Renal cortex interstitium (tissue), 11 donors: ENCODE data around the gene GSTA2. TPM values are rescaled to one million over a fixed set of nuclear protein-coding genes. Genes with fewer than 3 reads are reported as not detected.
"Not testable (repeated sequence)": the region's sequence is repeated elsewhere in the genome, so short reads cannot be mapped to it uniquely, and the experiment has no call there.

Experiments used
- DNase-seq, 11 donors: peaks; one replicate each; pipeline ENCODE4 v3.0.0-alpha.2; 2013; ENCODE audit warnings: low read depth in 9 of 11, low spot score in 4 of 11; ENCODE audit errors: extremely low read depth in 1 of 11
- polyA plus RNA-seq, 3 donors: library from polyadenylated mRNA; unstranded; fragments of 120-200 nt; gene quantifications; one replicate each; pipeline ENCODE4 v1.2.1, GENCODE V29; 2013; ENCODE audit not compliant: insufficient read length in 3 of 3

GSTA2 gene
- polyA plus RNA-seq, 3 donors, result 0.36 to 0.51 (median 0.43) TPM

DNA sequence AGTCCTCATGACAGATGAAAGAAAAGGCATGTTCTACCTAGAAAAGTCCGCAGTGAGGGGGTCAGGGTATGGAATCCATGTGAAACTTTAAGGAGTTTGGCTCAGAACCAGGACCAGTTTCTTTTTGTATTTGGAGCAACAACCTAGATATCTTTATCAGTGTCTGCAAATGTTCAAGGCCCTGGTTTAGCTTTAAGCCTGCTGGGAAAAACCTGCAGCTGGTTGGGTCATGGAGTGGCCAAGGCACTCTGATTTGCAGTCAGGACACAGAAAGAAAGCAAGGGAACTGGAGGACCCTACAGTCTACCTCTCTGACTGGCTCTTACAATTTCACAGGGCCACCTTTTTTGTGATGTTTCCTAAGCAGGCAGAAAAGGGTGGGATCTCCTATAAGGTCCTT lies 33.7 kb downstream of the GSTA2 start:
- DNase-seq, result no peak

DNA sequence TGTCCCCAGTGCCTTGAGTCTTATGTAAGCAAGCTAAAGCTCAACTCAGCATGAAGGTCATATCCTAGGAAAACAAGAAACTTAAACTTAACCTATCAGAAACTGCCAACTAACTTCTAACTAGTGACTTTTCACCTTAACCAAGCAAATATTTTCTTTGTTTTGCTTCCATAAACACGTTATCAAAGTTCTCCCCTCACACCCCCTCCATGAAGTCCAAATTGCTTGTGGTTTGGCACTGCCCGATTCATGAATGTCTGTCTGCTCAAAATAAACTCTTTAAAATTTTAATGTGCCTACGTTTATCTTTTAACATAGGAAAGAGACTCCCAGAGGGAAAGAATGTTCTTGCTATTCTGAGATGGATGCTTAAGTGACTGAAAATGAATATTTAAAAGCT lies 34.9 kb downstream of the GSTA2 start:
- DNase-seq, result no peak

- no peak for DNase-seq
Observed at GRCh38 chr6:52727908-52728307, 35.4 kb downstream of the GSTA2 start.

- no peak for DNase-seq
Observed at GRCh38 chr6:52726741-52727535, 36.3 kb downstream of the GSTA2 start.

DNA sequence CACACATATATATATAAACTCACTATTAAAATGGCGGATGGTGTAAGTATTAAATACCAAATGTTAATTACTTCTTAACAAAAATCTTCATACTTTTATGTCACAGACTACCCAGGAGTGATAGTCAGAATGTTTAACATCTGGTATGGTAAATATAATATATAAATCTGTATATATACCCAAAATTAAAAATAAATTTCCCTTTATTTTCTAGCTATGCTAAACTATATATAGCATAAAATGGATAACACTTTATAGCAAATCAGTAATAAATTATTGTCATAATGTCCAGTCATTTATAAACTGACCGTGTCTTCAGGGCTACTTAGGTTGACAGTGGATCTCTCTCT lies 37.1 kb downstream of the GSTA2 start:
- DNase-seq, result no peak

- DNase-seq, result no peak
Observed at GRCh38 chr6:52725535-52726192, 37.6 kb downstream of the GSTA2 start.

- DNase-seq, result no peak
Observed at GRCh38 chr6:52725143-52725534, 38.1 kb downstream of the GSTA2 start.

DNA sequence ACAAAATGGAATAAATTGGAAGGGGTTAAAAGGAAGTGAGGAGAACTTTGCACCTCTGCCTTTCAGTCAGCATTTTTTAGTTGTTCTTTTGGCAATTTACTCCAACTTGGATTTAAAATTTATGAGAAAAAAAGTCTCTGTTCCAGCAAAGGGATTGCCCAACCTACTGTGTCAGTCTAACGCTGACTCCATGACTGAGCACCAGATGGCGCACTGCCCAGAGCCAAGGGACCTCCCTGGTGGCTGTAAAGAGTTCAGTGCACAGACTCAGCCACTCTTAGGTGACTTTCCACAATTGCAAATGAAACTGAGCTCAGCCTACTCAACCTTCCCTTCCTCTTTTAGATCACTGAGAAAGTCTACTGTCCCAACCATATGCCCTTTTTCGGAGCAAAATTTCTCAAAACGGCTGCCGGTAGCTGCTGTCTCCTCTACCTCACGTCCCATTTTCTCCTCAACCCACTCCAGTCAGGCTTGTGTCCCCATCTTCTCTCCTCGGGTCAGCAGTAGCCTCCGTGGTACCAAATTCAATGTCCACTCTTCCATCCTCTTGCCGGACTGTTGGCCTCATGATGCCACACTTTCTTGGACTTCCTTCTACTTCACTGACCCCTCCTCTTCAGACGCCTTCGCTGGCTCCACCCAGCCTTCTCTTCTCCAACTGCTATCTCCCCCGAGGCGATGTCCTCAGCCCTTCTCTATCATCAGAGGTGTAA lies 38.7 kb downstream of the GSTA2 start:
- peak in 9 of 11 donors; percentile 8 to 36 (median 26) for DNase-seq

- DNase-seq, result no peak
Observed at GRCh38 chr6:52724042-52724405, 39.3 kb downstream of the GSTA2 start.

- DNase-seq, result no peak
Observed at GRCh38 chr6:52720321-52720720, 43.0 kb downstream of the GSTA2 start.

GRCh38 chr6:52718550-52718949 lies 44.7 kb downstream of the GSTA2 start:
- DNase-seq, result no peak

DNA sequence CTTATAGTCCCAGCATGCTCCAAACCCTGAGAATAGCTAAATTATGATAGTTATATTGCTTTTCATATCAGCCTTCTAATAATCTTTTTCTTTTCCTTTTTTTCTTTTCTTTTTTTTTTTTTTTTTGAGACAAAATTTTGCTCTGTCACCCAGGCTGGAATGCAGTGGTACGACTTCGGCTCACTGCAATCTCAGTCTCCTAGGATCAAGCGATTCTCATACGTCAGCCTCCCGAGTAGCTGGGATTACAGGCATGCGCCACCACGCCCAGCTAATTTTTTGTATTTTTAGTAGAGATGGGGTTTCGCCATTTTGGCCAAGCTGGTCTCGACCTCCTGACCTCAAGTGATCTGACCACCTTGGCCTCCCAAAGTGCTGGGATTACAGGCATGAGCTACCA lies 48.5 kb downstream of the GSTA2 start:
- DNase-seq, result not testable (repeated sequence)

DNA sequence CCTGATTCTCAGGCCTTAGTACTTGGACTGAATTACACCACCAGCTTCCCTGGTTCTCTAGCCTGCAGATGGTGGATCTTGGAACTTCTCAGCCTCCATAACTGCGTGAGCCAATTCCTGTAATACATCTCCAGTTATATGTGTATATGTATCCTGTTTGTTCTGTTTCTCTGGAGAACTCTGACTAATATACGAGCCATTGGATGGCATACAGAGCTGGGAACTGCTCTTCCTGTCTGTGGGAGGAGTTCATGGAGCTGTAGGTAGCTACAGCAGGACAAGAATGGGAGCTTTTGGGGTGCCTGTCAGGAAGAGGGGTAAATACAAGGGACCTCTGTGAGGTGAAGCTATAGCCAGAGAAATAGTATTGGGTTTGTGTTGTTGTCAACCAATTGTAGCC lies 51.1 kb downstream of the GSTA2 start:
- no peak for DNase-seq

- no peak for DNase-seq
Observed at GRCh38 chr6:52707963-52708680, 55.2 kb downstream of the GSTA2 start.

DNA sequence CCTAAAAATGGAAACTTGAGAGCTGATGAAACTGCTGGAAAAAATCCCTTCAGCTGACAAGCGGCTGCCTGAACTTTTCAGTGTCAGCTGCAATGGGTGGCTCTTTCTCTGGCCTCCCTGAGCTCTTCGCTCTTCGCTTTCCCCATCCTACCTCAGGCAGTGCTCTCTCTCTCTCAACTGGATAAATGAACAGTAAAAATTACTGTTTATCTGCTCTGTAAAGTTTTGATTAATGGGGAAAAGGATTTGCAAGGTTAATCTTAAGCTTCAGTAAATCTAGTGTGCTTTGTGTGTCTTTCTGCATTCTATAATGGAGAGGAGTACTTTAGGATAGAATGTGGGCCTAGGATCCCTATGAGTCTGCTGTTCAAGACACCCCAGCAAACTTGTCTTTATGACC lies 57.3 kb downstream of the GSTA2 start:
- DNase-seq, result no peak

GRCh38 chr6:52704781-52705502 lies 58.3 kb downstream of the GSTA2 start:
- DNase-seq, result not testable (repeated sequence)

DNA sequence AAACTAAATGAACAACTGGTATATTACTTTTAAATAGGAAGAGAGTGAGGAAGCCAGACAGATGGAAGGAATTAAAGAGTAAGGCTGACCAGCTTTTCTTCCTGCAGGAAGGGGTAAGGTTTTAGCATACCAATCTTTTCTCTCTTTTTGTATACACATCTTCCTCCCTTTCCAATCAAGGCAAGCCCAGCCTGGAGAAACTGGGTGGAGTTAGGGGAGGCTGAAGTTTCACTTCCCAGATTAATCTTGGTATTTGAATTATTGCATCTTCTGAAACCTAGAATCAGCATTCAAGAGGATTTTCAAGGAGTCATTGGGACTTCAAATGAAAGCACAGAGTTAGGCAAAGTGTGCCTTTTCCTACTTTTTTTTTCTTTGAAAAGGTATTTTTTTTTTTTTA lies 59.2 kb downstream of the GSTA2 start:
- no peak for DNase-seq
